Limb (tissue), 2 donors: ENCODE data around the gene M6PR.
"Not testable (repeated sequence)": the region's sequence is repeated elsewhere in the genome, so short reads cannot be mapped to it uniquely, and the experiment has no call there.

Source experiments
- DNase-seq, 2 donors: peaks; one replicate each; pipeline ENCODE4 v3.0.0-alpha.2; 2016; ENCODE audit errors: extremely low spot score in 2 of 2

M6PR gene

GRCh38 chr12:8950702-8951478 is 1.4 kb upstream of the M6PR start:
- peak in 1 of 2 donors; percentile 2 for DNase-seq

GRCh38 chr12:8950221-8950527 is 729 bp upstream of the M6PR start:
- no peak for DNase-seq

- DNase-seq = peak; percentile 2 to 41
These were observed 624 bp downstream of the M6PR start for GRCh38 chr12:8948701-8949341.

GRCh38 chr12:8947737-8948136 is 1.7 kb downstream of the M6PR start:
- no peak for DNase-seq

- DNase-seq = no peak
These were observed 2.7 kb downstream of the M6PR start for GRCh38 chr12:8946733-8947132.

GRCh38 chr12:8943565-8944186 is 5.8 kb downstream of the M6PR start:
- DNase-seq = no peak

GRCh38 chr12:8941691-8942478 is 7.6 kb downstream of the M6PR start:
- DNase-seq = no peak

GRCh38 chr12:8937842-8938442 is 11.5 kb downstream of the M6PR start:
- DNase-seq = not testable (repeated sequence)

- no peak for DNase-seq
These were observed 12.7 kb downstream of the M6PR start for GRCh38 chr12:8936735-8937134.

GRCh38 chr12:8934080-8934479 is 15.4 kb downstream of the M6PR start:
- DNase-seq = not testable (repeated sequence)

- DNase-seq = not testable (repeated sequence)
These were observed 17.0 kb downstream of the M6PR start for GRCh38 chr12:8932464-8932863.

- not testable (repeated sequence) for DNase-seq
These were observed 18.7 kb downstream of the M6PR start for GRCh38 chr12:8930655-8931323.

GRCh38 chr12:8922544-8922943 is 26.9 kb downstream of the M6PR start:
- no peak for DNase-seq

GRCh38 chr12:8919643-8920042 is 29.8 kb downstream of the M6PR start:
- DNase-seq = not testable (repeated sequence)

- no peak for DNase-seq
These were observed 31.7 kb downstream of the M6PR start for GRCh38 chr12:8917751-8918150.

- no peak for DNase-seq
These were observed 32.4 kb downstream of the M6PR start for GRCh38 chr12:8917031-8917430.

- no peak for DNase-seq
These were observed 33.3 kb downstream of the M6PR start for GRCh38 chr12:8916154-8916553.

GRCh38 chr12:8914716-8915526 is 34.5 kb downstream of the M6PR start:
- DNase-seq = peak; percentile 62 to 79

- peak; percentile 88 to 95 for DNase-seq
These were observed 35.3 kb downstream of the M6PR start, which contains the start of gene PHC1 for GRCh38 chr12:8914033-8914715. Gene PHC1 (plus strand): TSS chr12:8914509. CDS start chr12:8917678, 3,169 bp downstream.
